Naive thymus-derived CD4-positive, alpha-beta T cell (primary cell): ENCODE data around the gene SLX4. TPM values are rescaled to one million over a fixed set of nuclear protein-coding genes. Genes with fewer than 3 reads are reported as not detected.
"Not testable (repeated sequence)": the region's sequence is repeated elsewhere in the genome, so short reads cannot be mapped to it uniquely, and the experiment has no call there.

Experiments
- ATAC-seq: fragments of 150-1000 bp; cut with Tn5 transposase; 2 replicates; pipeline ENCODE4 v1.10.0; 2021; ENCODE audit warnings: mild to moderate bottlenecking, moderate library complexity
- CTCF ChIA-PET: fragments of 350-600 bp; sonication (Branson Sonifier 250); formaldehyde crosslinking; loops from one replicate; lab custom pipeline; 2021; ENCODE audit warnings: antibody characterized with exemption; lab: Charles Lee
- POLR2A ChIA-PET: fragments of 350-600 bp; sonication (Branson Sonifier 250); formaldehyde crosslinking; loops from one replicate; lab custom pipeline; 2021; ENCODE audit warnings: antibody characterized with exemption, inconsistent platforms; lab: Charles Lee
- DNase-seq, 9 donors: peaks; one replicate each; pipeline versions ENCODE4 v3.0.0 to v3.0.0-alpha.2; 2020 to 2022; ENCODE audit warnings: mixed read lengths in 1 of 9
- H3K27ac ChIP-seq: one replicate; pipeline ENCODE4 v1.7.0; 2013; ENCODE audit warnings: mild to moderate bottlenecking, low read depth, low read length, moderate library complexity
- H3K27me3 ChIP-seq, 2 donors: one replicate each; pipeline ENCODE4 v1.7.0; 2013; ENCODE audit warnings: low read length in 2 of 2, mild to moderate bottlenecking in 2 of 2, moderate library complexity in 2 of 2; ENCODE audit not compliant: control insufficient read depth in 2 of 2, insufficient read depth in 2 of 2
- H3K36me3 ChIP-seq, 3 experiments: 1 replicate in 2 of 3; 2 replicates in 1 of 3; pipeline ENCODE4 v1.7.0; 2013; ENCODE audit warnings: low read length in 3 of 3, mild to moderate bottlenecking in 3 of 3, moderate library complexity in 1 of 3; ENCODE audit not compliant: insufficient read depth in 3 of 3, control insufficient read depth in 2 of 3
- H3K4me1 ChIP-seq, 2 donors: one replicate each; pipeline ENCODE4 v1.7.0; 2013; ENCODE audit warnings: low read length in 2 of 2, mild to moderate bottlenecking in 2 of 2, moderate library complexity in 1 of 2; ENCODE audit not compliant: control insufficient read depth in 2 of 2, insufficient read depth in 2 of 2
- H3K4me3 ChIP-seq: 2 replicates; pipeline ENCODE4 v1.7.0; 2013; ENCODE audit warnings: mild to moderate bottlenecking, low read length
- H3K9me3 ChIP-seq, 3 experiments: 1 replicate in 2 of 3; 2 replicates in 1 of 3; pipeline ENCODE4 v1.7.0; 2013; ENCODE audit warnings: low read length in 3 of 3; ENCODE audit not compliant: control insufficient read depth in 2 of 3
- H3K27ac Mint-ChIP-seq, 9 donors: one replicate each; pipeline ENCODE4 v1.8.0; 2020 to 2022; ENCODE audit warnings: mixed read lengths in 9 of 9, mild to moderate bottlenecking in 8 of 9, moderate library complexity in 5 of 9, inconsistent platforms in 2 of 9
- H3K27me3 Mint-ChIP-seq, 5 donors: one replicate each; pipeline ENCODE4 v1.8.0; 2021 to 2022; ENCODE audit warnings: mixed read lengths in 5 of 5, mild to moderate bottlenecking in 1 of 5
- H3K36me3 Mint-ChIP-seq, 5 donors: one replicate each; pipeline ENCODE4 v1.8.0; 2020 to 2022; ENCODE audit warnings: mixed read lengths in 5 of 5, mild to moderate bottlenecking in 3 of 5, inconsistent platforms in 1 of 5
- H3K4me1 Mint-ChIP-seq, 7 donors: one replicate each; pipeline ENCODE4 v1.8.0; 2020 to 2022; ENCODE audit warnings: mixed read lengths in 7 of 7, mild to moderate bottlenecking in 3 of 7, inconsistent platforms in 1 of 7
- H3K4me3 Mint-ChIP-seq, 10 donors: one replicate each; pipeline ENCODE4 v1.8.0; 2020 to 2022; ENCODE audit warnings: mild to moderate bottlenecking in 10 of 10, mixed read lengths in 10 of 10, moderate library complexity in 6 of 10, inconsistent platforms in 2 of 10
- H3K9me3 Mint-ChIP-seq, 11 donors: one replicate each; pipeline ENCODE4 v1.8.0; 2020 to 2022; ENCODE audit warnings: mixed read lengths in 11 of 11, mild to moderate bottlenecking in 4 of 11, inconsistent platforms in 1 of 11, moderate library complexity in 1 of 11
- intact Hi-C, 2 donors: fragments of 100-400 bp; cut with micrococcal nuclease; formaldehyde crosslinking; loops; one replicate each; pipeline ENCODE4 v1.15.1; 2023
- polyA plus RNA-seq, 2 donors: library from polyadenylated mRNA; unstranded; fragments of 300-500 nt; fragmentation: Illumina TruSeq; gene quantifications; one replicate each; pipeline ENCODE4 v1.2.3, GENCODE V29; 2021
- total RNA-seq, 6 experiments: library from RNA in 5 of 6; stranded (reverse) in 5 of 6; gene quantifications; 1 replicate in 5 of 6; 2 replicates in 1 of 6; pipeline ENCODE4 v1.2.3 and lab custom pipeline; 2021 to 2026

SLX4 gene
- total and polyA plus RNA-seq, 7 experiments from 2014 or later = 0.89 to 12.5 (median 7.5) TPM

GRCh38 chr16:3609895-3610697 is 1.3 kb downstream of the SLX4 start:
- peaks cover 0 to 1% (median 0%) of the 10 kb centered on the region in 11 donors for H3K9me3 Mint-ChIP-seq
- ChIA-PET POLR2A (no interaction called here), CTCF (no interaction called here)
- Histone ChIP-seq H3K27ac (peak overlapping the region; percentile 90), H3K4me1 (peaks cover 18 to 21% of the 10 kb centered on the region in 2 donors), H3K27me3 (no peaks in the 10 kb centered on the region), H3K36me3 (peaks cover 0 to 8% (median 0%) of the 10 kb centered on the region in 3 experiments), H3K4me3 (peak overlapping the region; percentile 99), H3K9me3 (no peaks in the 10 kb centered on the region)
- H3K27ac Mint-ChIP-seq = peak overlapping the region; percentile 16 to 97 (median 90)
- DNase-seq (no peak), ATAC-seq (no peak)
- peaks cover 0 to 25% (median 9%) of the 10 kb centered on the region in 5 donors for H3K36me3 Mint-ChIP-seq
- peak overlapping the region; percentile 83 to 100 (median 98) for H3K4me3 Mint-ChIP-seq
- peaks cover 37 to 60% (median 51%) of the 10 kb centered on the region in 7 donors for H3K4me1 Mint-ChIP-seq
- no peaks in the 10 kb centered on the region for H3K27me3 Mint-ChIP-seq
- intact Hi-C loops = loop anchor here in 1 of 2 donors (5.0 kb wide), 3 partner anchors 107 to 1347 kb away; partner anchors contain the start of genes ADCY9, SEC14L5 and TRAP1

GRCh38 chr16:3608976-3609375 is 2.4 kb downstream of the SLX4 start:
- DNase-seq, H3K36me3 ChIP-seq, H3K27me3 ChIP-seq, ATAC-seq, H3K27ac ChIP-seq, H3K9me3 ChIP-seq, H3K4me3 Mint-ChIP-seq, intact Hi-C loops, H3K4me3 ChIP-seq, H3K9me3 Mint-ChIP-seq, H3K27me3 Mint-ChIP-seq, CTCF ChIA-PET, H3K27ac Mint-ChIP-seq: not testable (repeated sequence)
- H3K4me1 ChIP-seq = peaks cover 18 to 21% of the 10 kb centered on the region in 2 donors
- peaks cover 0 to 20% (median 8%) of the 10 kb centered on the region in 5 donors for H3K36me3 Mint-ChIP-seq
- H3K4me1 Mint-ChIP-seq = peaks cover 28 to 49% (median 41%) of the 10 kb centered on the region in 7 donors
- POLR2A ChIA-PET = interaction anchor here (1.1 kb wide), 1 partner anchor 22 kb away, joined by 3 read pairs; no protein-coding TSS in a partner anchor

- DNase-seq = no peak
- POLR2A ChIA-PET = interaction anchor here (1.1 kb wide), 1 partner anchor 21 kb away, joined by 3 read pairs; no protein-coding TSS in a partner anchor
- intact Hi-C loops = no loop called here
- no peak overlapping the region for H3K4me3 Mint-ChIP-seq
- Histone ChIP-seq H3K9me3 (no peaks in the 10 kb centered on the region), H3K36me3 (peaks cover 0 to 12% (median 0%) of the 10 kb centered on the region in 3 experiments), H3K27ac (no peak overlapping the region), H3K27me3 (no peaks in the 10 kb centered on the region), H3K4me3 (no peak overlapping the region), H3K4me1 (peaks cover 15 to 17% of the 10 kb centered on the region in 2 donors)
- no peak for ATAC-seq
- no peaks in the 10 kb centered on the region for H3K27me3 Mint-ChIP-seq
- H3K4me1 Mint-ChIP-seq = peaks cover 23 to 43% (median 33%) of the 10 kb centered on the region in 7 donors
- peaks cover 0 to 1% (median 0%) of the 10 kb centered on the region in 11 donors for H3K9me3 Mint-ChIP-seq
- no peak overlapping the region for H3K27ac Mint-ChIP-seq
- CTCF ChIA-PET = interaction anchor here (0.6 kb wide), 1 partner anchor 769 kb away, joined by 4 read pairs; no protein-coding TSS in a partner anchor
- peaks cover 6 to 20% (median 9%) of the 10 kb centered on the region in 5 donors for H3K36me3 Mint-ChIP-seq
These were observed 3.3 kb downstream of the SLX4 start for GRCh38 chr16:3608069-3608468.

GRCh38 chr16:3607634-3608033 is 3.8 kb downstream of the SLX4 start:
- Histone ChIP-seq H3K4me1 (peaks cover 11 to 12% of the 10 kb centered on the region in 2 donors), H3K9me3 (no peaks in the 10 kb centered on the region), H3K27me3 (no peaks in the 10 kb centered on the region), H3K4me3 (no peak overlapping the region), H3K27ac (no peak overlapping the region), H3K36me3 (peaks cover 0 to 12% (median 0%) of the 10 kb centered on the region in 3 experiments)
- H3K4me3 Mint-ChIP-seq = no peak overlapping the region
- H3K9me3 Mint-ChIP-seq = no peaks in the 10 kb centered on the region
- DNase-seq (no peak), ATAC-seq (no peak)
- POLR2A ChIA-PET = no interaction called here
- peaks cover 6 to 17% (median 7%) of the 10 kb centered on the region in 5 donors for H3K36me3 Mint-ChIP-seq
- H3K27ac Mint-ChIP-seq = no peak overlapping the region
- intact Hi-C loops = no loop called here
- CTCF ChIA-PET = interaction anchor here (0.6 kb wide), 1 partner anchor 768 kb away, joined by 4 read pairs; no protein-coding TSS in a partner anchor
- H3K4me1 Mint-ChIP-seq = peaks cover 19 to 39% (median 29%) of the 10 kb centered on the region in 7 donors
- no peaks in the 10 kb centered on the region for H3K27me3 Mint-ChIP-seq

GRCh38 chr16:3607161-3607560 is 4.2 kb downstream of the SLX4 start:
- no peak overlapping the region for H3K27ac ChIP-seq
- peaks cover 0 to 15% (median 0%) of the 10 kb centered on the region in 3 experiments for H3K36me3 ChIP-seq
- H3K27me3 ChIP-seq = no peaks in the 10 kb centered on the region
- peaks cover 6 to 20% (median 6%) of the 10 kb centered on the region in 5 donors for H3K36me3 Mint-ChIP-seq
- peaks cover 15 to 35% (median 25%) of the 10 kb centered on the region in 7 donors for H3K4me1 Mint-ChIP-seq
- no peak overlapping the region for H3K4me3 ChIP-seq
- no peak overlapping the region for H3K4me3 Mint-ChIP-seq
- no peaks in the 10 kb centered on the region for H3K9me3 Mint-ChIP-seq
- ChIA-PET POLR2A (interaction anchor here (0.6 kb wide), 1 partner anchor 34 kb away, joined by 3 read pairs; no protein-coding TSS in a partner anchor), CTCF (no interaction called here)
- ATAC-seq (no peak), DNase-seq (no peak)
- peaks cover 8 to 10% of the 10 kb centered on the region in 2 donors for H3K4me1 ChIP-seq
- H3K9me3 ChIP-seq = no peaks in the 10 kb centered on the region
- intact Hi-C loops = no loop called here
- peak overlapping the region in 2 of 9 donors; percentile 1 to 38 for H3K27ac Mint-ChIP-seq
- no peaks in the 10 kb centered on the region for H3K27me3 Mint-ChIP-seq

GRCh38 chr16:3606441-3606840 is 5.0 kb downstream of the SLX4 start:
- no peak overlapping the region for H3K27ac ChIP-seq
- POLR2A ChIA-PET = interaction anchor here (0.6 kb wide), 2 partner anchors 33 to 441 kb away, joined by 3 read pairs; no protein-coding TSS in a partner anchor
- no peaks in the 10 kb centered on the region for H3K27me3 Mint-ChIP-seq
- H3K36me3 ChIP-seq = peaks cover 0 to 20% (median 0%) of the 10 kb centered on the region in 3 experiments
- CTCF ChIA-PET = no interaction called here
- H3K4me3 Mint-ChIP-seq = no peak overlapping the region
- H3K9me3 Mint-ChIP-seq = no peaks in the 10 kb centered on the region
- peaks cover 6 to 10% of the 10 kb centered on the region in 2 donors for H3K4me1 ChIP-seq
- no peak overlapping the region for H3K4me3 ChIP-seq
- no peaks in the 10 kb centered on the region for H3K9me3 ChIP-seq
- peaks cover 10 to 29% (median 18%) of the 10 kb centered on the region in 7 donors for H3K4me1 Mint-ChIP-seq
- intact Hi-C loops = no loop called here
- peaks cover 6 to 27% (median 11%) of the 10 kb centered on the region in 5 donors for H3K36me3 Mint-ChIP-seq
- DNase-seq (no peak), ATAC-seq (no peak)
- no peaks in the 10 kb centered on the region for H3K27me3 ChIP-seq
- H3K27ac Mint-ChIP-seq = peak overlapping the region in 1 of 9 donors; percentile 46
